Adrenal gland (tissue), 5 donors: ENCODE measurements around the gene HSPA1L.

ENCODE experiments used
- POLR2A ChIP-seq, 2 donors: fragments of 450-650 bp; IDR thresholded peaks; one replicate each; pipeline ENCODE4 v1.6.1; 2017; ENCODE audit warnings: antibody characterized with exemption in 2 of 2, mild to moderate bottlenecking in 2 of 2, moderate library complexity in 1 of 2
- TF ChIP-seq, protein P1 (sequence below), 6 experiments: fragments of 450-650 bp in 4 of 6; fragments of 200-600 bp in 2 of 6; sonication (generic) in 1 of 6; IDR thresholded peaks; 1 replicate in 5 of 6; 2 replicates in 1 of 6; pipeline versions ENCODE4 v1.5.1 to v1.8.0; 2016 to 2021; ENCODE audit warnings: antibody characterized with exemption in 6 of 6, mild to moderate bottlenecking in 2 of 6, moderate library complexity in 1 of 6
- donor health status: DM: no; HTN: no; CAD: no.

- no peak for TF ChIP-seq POLR2A (IDR thresholded peaks at IDR 0.05)
- TF ChIP-seq, protein P1, sequence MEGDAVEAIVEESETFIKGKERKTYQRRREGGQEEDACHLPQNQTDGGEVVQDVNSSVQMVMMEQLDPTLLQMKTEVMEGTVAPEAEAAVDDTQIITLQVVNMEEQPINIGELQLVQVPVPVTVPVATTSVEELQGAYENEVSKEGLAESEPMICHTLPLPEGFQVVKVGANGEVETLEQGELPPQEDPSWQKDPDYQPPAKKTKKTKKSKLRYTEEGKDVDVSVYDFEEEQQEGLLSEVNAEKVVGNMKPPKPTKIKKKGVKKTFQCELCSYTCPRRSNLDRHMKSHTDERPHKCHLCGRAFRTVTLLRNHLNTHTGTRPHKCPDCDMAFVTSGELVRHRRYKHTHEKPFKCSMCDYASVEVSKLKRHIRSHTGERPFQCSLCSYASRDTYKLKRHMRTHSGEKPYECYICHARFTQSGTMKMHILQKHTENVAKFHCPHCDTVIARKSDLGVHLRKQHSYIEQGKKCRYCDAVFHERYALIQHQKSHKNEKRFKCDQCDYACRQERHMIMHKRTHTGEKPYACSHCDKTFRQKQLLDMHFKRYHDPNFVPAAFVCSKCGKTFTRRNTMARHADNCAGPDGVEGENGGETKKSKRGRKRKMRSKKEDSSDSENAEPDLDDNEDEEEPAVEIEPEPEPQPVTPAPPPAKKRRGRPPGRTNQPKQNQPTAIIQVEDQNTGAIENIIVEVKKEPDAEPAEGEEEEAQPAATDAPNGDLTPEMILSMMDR (IDR thresholded peaks at IDR 0.05): no peak
Observed at GRCh38 chr6:31760790-31761189, 54.3 kb downstream of the HSPA1L start.
